ENCODE data around the gene ATP2C2. TPM values are rescaled to one million over a fixed set of nuclear protein-coding genes. Genes with fewer than 3 reads are reported as not detected.

ATP2C2 gene
- total RNA-seq, 1 experiment from 2014 or later: not detected

DNA sequence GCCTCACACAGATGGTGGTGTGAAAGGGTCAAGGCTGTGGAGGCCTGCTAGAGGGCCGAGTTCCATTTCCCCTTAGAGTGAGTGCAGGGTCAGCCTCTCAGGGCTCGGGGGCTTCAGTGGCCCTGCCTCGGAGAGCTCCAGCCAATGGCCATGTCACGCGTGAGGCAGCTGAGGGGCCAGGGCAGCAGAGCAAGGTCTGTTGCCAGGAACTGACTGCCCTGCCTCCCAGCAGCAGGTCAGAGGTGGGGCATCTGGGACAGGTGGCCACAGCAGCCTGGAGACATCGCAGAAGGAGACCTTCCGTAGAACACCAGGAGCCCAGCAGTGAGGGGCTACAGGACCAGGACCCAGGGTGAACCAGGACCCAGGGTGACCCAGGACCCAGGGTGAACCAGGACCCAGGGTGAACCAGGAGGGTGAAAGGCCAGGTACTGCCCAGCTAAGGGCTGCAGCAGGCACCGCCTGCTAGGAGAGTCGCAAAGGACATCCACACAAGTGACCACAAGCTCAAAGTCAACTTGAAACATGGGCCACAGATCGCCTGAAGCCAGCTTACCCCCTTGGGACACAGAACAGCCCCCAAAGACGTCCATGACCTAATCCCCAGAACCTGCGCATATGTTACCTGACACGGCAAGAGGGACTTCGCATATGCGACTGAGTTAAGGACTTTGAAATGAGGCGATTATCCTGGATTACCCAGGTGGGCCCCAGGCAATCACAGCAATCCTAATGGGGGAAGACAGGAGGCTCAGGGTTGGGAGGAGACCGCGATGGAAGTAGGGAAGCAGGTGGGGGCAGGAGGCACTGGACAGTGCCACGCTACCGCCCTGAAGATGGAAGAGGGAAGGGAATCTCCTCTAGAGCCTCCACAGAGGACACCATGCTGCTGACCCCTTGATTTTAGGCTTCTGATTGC, 141.0 kb downstream of the ATP2C2 start:
- DNase-seq (ENCODE audit: low read depth): no peak

DNA sequence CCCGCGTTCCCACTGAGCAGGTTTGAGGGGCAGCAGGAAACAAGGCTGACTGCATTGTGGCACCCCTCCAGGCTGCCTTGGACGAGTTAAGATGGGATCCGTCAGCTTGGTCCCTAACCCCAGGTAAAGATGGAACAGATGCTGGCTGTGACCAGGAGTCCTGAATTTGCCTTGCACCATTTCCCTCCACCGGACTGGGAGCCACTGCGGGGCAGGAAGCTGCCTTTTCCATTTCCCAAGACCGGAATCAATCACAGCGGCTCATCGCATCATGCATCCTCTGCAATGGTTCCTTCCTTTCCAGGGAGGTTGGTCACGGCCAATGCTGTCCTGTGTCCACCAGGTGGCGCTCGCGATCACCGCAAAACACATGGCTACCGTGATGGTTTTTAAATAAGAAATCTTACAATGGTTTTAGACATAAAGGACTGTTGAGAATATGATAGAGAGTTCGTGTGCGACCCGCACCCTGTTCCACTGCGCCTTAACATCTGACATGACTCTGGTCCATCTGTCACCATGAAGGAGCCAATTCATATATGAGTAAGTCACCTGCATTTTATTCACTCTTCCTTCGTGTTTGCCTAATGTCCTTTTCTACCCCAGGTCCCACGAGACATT, 143.0 kb downstream of the ATP2C2 start:
- DNase-seq (ENCODE audit: low read depth): peak; percentile 74

DNA sequence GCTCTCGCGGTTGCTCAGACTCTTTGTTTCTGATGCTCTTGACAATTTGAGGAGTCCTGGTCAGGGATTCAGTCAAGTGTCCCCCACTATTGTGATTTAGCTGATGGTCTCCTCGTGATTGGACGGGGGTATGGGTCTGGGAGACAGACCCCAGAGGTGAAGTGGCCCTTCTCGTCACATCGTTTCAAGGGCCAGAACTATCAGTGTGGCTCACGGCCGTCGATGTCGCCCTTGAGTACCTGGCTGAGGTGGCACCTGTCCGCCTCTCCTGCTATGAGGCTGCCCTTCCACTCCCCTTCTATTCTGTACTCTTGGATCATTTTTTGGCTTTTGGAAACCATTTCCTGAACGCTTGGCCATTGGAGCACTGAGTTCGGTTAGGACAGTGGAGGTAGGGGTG, 143.5 kb downstream of the ATP2C2 start:
- no peak for DNase-seq (ENCODE audit: low read depth)

DNA sequence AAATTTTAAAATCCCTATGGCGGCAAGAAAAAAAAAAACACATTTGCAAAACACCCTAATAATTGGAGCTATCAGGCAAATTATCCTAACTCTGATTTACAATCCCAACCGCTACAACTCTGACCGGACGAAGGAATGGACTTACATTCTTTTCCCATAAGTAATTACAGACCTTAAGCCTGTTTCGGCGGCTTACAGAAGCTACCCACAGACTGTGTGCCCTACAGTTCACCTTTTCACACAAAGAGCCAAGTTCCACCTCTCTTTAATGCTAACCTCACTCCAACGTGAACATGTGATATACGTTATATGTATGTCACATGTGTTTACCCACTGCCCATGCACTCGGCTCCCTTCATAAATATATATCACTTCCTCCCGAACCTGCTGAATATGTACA, 144.8 kb downstream of the ATP2C2 start:
- peak; percentile 34 for DNase-seq (ENCODE audit: low read depth)

DNA sequence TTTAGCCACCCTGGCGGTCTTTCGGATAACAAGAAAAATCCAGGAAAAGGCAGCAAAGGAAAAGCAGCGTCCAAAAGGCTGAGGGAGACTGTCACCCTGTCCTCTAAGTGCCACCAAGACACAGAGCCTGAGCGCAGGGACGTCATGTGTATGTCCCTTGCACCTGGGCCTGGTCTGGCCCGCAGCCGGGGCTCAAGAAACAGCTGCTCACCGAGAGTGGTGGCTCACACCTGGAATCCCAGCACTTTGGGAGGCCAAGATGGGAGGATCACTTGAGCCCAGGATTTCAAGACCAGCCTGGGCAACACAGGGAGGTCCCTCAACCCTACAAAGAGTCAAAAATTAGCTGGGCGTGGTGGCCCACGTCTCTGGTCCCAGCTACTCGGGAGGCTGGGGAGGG, 145.3 kb downstream of the ATP2C2 start:
- no peak for DNase-seq (ENCODE audit: low read depth)

Other genes with a start within 250 kb of the ATP2C2 start
- 18.2 and 18.6 TPM in 2 replicates for gene HSDL1, start 223.4 kb upstream of the ATP2C2 start, total RNA-seq (2014; rRNA removed; shearing (Covaris generic))
- not detected in 2 replicates for gene DNAAF1, start 223.2 kb upstream of the ATP2C2 start, total RNA-seq (2014; rRNA removed; shearing (Covaris generic))
- gene TAF1C, start 181.5 kb upstream of the ATP2C2 start, total RNA-seq (2014; rRNA removed; shearing (Covaris generic)): 9.0 and 9.4 TPM in 2 replicates
- not detected in 2 replicates for gene ADAD2, start 177.4 kb upstream of the ATP2C2 start, total RNA-seq (2014; rRNA removed; shearing (Covaris generic))
- gene KCNG4, start 128.5 kb upstream of the ATP2C2 start, total RNA-seq (2014; rRNA removed; shearing (Covaris generic)): not detected in 2 replicates
- not detected in 2 replicates for gene WFDC1, start 73.7 kb upstream of the ATP2C2 start, total RNA-seq (2014; rRNA removed; shearing (Covaris generic))
- gene MEAK7, start 136.1 kb downstream of the ATP2C2 start, total RNA-seq (2014; rRNA removed; shearing (Covaris generic)): 17.2 and 17.4 TPM in 2 replicates
- 168 and 172 TPM in 2 replicates for gene COTL1, start 249.5 kb downstream of the ATP2C2 start, total RNA-seq (2014; rRNA removed; shearing (Covaris generic))

All from RPMI7951 (cell line).